T-helper 9 cell (primary cell): Measurements from ENCODE around the gene CSF1.
"Not testable (repeated sequence)": the region's sequence is repeated elsewhere in the genome, so short reads cannot be mapped to it uniquely, and the experiment has no call there.

Experiments
- DNase-seq: peaks from one replicate; pipeline ENCODE4 v3.0.0-alpha.2; 2020

CSF1 gene

DNA sequence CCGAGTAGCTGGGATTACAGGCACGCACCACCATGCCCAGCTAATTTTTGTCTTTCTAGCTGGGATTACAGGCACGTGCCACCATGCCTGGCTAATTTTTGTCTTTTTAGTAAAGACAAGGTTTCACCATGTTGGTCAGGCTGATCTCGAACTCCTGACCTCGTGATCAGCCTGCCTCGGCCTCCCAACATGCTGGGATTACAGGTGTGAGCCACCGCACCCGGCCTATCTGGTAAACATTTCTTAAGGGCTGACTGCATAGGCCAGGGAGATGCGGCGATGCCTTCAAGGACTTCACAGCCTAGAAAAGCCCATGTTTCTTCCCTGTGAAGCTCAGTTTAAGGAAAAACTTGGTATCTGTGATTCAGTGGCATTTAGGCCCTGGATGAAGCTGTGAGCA is 9.7 kb downstream of the CSF1 start:
- not testable (repeated sequence) for DNase-seq

DNA sequence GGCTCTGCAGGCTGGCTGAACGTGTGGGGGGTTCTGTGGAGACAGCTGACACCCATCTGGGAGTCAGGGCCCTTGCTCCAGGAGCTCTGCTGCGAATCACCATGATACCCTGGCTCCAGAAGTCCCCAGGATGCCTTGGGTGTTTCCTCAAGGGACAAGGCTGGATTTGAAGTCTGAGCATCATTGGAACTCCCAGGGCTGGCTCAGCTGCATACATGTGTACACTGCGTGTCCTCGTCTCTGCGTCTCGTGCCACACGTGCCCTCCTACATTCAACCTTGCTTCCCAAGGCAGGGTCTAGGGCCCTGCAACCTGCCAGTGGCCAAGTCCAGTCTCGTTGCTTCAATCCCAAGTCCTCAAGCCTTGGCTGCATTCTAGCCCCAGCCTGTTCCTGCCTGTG is 11.7 kb downstream of the CSF1 start:
- no peak for DNase-seq

- DNase-seq = no peak
These were observed 12.7 kb downstream of the CSF1 start for GRCh38 chr1:109923131-109923945.

- no peak for DNase-seq
These were observed 13.3 kb downstream of the CSF1 start for GRCh38 chr1:109923946-109924275.

DNA sequence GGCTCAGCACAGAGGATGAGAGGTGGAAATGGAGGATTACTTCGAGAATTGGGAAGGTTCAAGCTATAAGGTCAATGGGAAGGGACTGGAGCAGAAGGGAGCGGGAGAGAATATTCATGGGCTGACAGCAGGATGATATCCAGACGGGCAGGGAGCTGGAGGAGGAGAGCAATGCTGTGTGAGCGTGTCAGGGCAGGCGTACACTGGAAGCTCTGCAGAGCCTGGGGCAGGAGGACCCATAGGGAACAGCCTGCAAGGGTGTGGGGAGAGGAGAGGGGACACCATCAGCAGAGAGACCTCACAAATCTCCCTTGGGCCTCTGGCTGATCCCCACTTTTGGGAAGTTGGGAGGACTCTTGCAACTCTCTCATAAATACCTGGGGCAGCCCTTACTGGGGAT is 13.7 kb downstream of the CSF1 start:
- no peak for DNase-seq

DNA sequence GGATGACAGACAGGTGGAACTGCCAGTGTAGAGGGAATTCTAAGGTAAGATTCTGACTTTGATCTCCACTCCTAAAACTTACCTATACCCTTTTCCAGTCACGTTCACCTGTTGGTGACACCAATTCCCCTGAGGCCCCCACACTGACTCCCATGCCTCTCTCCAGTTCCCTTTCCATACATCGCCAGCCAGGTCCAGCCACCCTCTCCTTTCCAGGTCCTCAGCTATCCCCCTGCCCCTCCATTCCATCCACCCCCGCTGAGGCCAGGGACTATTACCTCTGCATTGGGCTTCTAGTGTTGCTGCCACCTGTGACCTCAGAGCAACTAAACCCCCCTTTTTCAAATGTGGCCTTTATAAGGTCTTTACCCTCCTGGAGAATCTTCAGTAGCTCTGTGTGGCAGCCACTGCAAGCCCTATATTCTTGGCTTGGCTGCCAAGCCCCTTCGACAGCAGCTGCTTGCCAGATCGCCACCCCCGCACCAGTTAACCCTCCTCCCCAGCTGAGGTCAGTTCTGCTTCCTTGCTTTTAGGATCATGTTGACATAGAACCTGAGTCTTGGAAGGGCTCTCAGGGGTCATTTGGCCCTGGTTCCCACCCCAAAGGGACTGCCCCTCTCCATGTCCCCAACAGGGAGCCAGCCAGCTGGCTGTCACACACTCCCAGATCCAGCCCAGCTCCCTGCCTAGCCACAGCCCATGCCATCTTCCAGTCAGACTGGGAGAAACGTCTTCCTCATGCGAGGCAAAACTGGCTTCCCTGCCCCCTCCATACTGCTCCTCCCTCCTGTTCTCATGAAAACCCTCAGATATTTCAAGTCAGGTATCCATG is 14.7 kb downstream of the CSF1 start:
- no peak for DNase-seq

DNA sequence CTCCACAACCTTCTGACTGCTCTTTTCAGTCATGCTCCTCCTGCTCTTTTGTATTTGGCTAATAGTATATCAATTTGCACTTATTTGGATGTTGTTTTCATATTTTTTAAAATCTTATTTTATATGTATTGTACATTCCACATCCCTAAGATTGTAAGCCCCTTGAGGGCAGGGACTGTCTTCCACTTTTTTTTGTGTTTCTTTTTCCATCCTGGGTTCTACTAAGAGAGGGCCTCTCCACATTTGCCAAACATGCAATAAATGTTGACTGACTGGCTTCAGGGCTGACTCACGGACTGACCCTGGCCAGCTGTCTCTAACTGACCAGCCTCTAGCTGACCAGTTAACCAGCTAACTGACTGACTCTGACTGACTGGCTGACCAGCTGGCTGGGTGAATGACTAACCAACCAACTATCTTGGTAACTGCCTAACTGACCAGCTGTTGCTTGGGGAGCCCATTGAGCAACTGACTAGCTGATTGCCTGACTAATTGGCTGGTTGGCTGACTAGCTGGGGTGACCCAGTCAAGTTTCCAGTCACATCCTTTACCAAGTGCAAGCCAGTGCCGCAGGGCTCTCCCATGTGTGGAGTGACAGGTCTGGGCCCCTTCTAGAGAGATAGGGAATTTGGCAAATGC is 16.1 kb downstream of the CSF1 start:
- no peak for DNase-seq

- DNase-seq = no peak
These were observed 16.7 kb downstream of the CSF1 start for GRCh38 chr1:109927356-109927755.

DNA sequence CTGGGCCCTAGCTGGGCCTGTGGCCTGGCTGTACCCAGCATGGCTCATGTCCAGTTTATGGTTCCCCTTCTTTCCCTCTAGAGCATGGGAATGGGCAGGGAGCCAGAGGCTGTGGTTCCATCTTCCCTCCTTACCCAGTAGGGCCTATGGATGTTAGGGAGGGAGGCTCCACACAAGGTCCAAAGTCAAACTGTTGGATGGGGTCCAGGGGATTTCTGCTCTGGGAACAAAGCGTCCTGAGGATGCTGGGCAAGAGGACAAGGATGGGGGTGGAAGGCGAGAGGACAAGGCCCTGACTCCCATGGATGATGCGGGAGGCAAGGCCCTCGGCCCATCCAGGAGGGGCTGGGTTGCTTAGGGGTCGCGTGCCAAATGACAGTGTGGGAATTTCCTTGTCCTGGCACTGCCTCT is 17.3 kb downstream of the CSF1 start:
- no peak for DNase-seq

DNA sequence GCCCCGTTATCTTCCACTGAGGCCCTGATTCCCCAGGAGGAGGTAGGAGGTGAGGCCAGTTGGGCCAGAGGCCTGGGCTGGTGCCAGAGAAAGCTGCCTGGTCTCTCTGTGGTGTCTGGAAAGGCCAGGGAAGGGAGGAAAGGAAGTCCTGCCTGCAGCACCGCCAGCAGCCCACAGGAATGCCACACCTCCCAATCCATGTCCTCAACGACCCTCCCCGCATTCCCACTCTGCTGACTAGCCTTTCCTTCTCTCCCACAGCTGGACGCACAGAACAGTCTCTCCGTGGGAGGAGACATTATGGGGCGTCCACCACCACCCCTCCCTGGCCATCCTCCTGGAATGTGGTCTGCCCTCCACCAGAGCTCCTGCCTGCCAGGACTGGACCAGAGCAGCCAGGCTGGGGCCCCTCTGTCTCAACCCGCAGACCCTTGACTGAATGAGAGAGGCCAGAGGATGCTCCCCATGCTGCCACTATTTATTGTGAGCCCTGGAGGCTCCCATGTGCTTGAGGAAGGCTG is 18.0 kb downstream of the CSF1 start:
- no peak for DNase-seq

GRCh38 chr1:109929170-109929569 is 18.5 kb downstream of the CSF1 start:
- no peak for DNase-seq

GRCh38 chr1:109929588-109930251 is 19.1 kb downstream of the CSF1 start:
- DNase-seq = no peak

DNA sequence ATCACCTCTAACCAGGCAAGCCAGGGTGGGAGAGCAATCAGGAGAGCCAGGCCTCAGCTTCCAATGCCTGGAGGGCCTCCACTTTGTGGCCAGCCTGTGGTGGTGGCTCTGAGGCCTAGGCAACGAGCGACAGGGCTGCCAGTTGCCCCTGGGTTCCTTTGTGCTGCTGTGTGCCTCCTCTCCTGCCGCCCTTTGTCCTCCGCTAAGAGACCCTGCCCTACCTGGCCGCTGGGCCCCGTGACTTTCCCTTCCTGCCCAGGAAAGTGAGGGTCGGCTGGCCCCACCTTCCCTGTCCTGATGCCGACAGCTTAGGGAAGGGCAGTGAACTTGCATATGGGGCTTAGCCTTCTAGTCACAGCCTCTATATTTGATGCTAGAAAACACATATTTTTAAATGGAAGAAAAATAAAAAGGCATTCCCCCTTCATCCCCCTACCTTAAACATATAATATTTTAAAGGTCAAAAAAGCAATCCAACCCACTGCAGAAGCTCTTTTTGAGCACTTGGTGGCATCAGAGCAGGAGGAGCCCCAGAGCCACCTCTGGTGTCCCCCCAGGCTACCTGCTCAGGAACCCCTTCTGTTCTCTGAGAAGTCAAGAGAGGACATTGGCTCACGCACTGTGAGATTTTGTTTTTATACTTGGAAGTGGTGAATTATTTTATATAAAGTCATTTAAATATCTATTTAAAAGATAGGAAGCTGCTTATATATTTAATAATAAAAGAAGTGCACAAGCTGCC is 19.8 kb downstream of the CSF1 start:
- DNase-seq = no peak

DNA sequence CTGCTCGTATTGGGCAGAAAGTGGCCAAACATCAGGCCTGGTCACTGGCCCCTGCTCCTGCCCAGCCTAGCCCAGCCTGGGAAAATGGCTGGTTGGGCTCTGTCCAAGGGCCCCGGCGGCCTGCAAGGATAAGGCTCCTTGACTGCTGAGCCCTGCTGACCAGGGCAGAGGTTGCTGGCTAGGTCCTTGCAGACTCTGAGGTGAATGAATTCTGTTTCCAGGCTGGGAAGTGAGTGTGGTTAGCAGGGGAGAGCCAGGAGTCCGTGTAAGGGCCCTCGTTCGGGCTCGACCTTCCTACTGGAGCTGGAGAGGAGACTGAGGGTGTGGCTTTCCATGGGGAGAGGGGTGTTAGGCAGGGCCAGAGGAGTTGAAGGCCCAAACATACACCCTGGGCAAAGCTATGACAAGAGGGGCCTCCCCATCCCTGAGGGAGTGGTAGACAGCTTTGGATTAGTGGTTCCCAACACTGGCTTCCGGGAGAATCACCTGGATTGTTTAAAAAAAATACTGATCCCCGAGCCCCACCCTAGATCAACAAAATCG is 20.6 kb downstream of the CSF1 start:
- no peak for DNase-seq

DNA sequence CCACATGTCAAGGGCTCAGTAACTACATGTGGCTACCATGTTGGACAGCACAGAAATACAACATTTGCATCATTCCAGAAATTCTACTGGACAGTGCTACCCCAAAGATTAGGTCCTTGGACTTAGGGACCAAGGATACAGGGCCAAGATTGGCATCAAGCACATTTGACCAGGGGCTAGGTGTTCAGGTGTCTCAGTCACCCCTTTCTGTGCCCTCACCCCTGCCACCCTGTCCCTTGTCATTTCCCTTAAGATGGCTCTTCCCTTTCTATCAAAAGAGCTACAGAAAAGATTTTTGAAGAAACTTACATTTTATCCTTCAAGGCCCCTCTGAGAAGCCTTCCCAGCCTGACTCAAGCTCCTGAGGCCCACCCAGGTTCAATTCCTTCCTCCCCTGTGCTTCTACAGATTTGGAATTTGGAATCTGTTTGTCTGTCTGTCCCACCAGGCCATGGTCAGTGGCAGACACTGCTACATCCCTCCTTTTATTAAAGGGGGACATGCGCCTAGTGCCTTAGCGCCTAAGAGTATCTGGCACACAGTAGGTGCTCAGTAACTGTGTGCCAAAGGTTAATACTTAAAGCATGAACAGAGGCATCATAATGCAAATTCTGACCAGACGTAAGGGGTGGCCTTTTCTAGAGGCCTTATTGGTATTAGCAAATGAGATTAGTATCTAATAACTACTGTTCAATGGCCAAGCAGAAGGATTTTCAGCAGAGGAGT is 21.4 kb downstream of the CSF1 start:
- no peak for DNase-seq

- DNase-seq = no peak
These were observed 22.0 kb downstream of the CSF1 start for GRCh38 chr1:109932679-109933078.

GRCh38 chr1:109933856-109934711 is 23.4 kb downstream of the CSF1 start:
- no peak for DNase-seq

- DNase-seq = no peak
These were observed 24.8 kb downstream of the CSF1 start for GRCh38 chr1:109935451-109935900.

- no peak for DNase-seq
These were observed 27.1 kb downstream of the CSF1 start for GRCh38 chr1:109937738-109938137.

DNA sequence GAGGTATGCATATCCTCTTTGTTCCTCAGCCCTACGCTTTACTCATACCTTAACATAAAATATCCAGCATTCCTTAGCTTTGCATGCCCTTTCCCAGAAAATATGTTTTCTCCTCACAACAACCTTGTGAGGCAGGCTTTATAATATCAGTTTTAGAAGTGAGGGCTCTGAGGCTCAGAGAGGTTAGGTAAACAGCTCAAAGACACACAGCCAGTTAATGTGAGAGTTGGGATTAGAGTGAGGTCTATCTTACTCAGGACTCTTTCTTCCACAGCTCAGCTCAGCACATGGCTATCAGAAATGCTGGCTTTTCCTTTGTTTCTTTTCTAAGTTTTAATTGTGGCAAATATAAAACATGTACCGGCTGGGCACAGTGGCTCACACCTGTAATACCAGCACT is 27.9 kb downstream of the CSF1 start:
- DNase-seq = no peak
